Ishikawa (cell line): ENCODE data around the gene RETREG1.

Experiments
- CEBPB ChIP-seq: IDR thresholded peaks from 2 replicates; pipeline ENCODE4 v1.6.1; 2012
- CREB1 ChIP-seq: IDR thresholded peaks from 2 replicates; pipeline ENCODE4 v1.6.1; 2012; ENCODE audit warnings: low read depth
- EGR1 ChIP-seq: IDR thresholded peaks from 2 replicates; pipeline ENCODE4 v1.6.1; 2012
- EP300 ChIP-seq: IDR thresholded peaks from 2 replicates; pipeline ENCODE4 v1.6.1; 2012; ENCODE audit warnings: borderline replicate concordance
- FOXM1 ChIP-seq: IDR thresholded peaks from 2 replicates; pipeline ENCODE4 v1.6.1; 2012; ENCODE audit warnings: low read depth, borderline replicate concordance
- NFIC ChIP-seq: IDR thresholded peaks from 2 replicates; pipeline ENCODE4 v1.6.1; 2012
- RAD21 ChIP-seq: IDR thresholded peaks from 2 replicates; pipeline ENCODE4 v1.6.1; 2012; ENCODE audit warnings: low read depth
- TAF1 ChIP-seq: IDR thresholded peaks from 2 replicates; pipeline ENCODE4 v1.6.1; 2012; ENCODE audit warnings: low read depth, mild to moderate bottlenecking
- TCF12 ChIP-seq: IDR thresholded peaks from 2 replicates; pipeline ENCODE4 v1.6.1; 2012; ENCODE audit warnings: low read depth
- TEAD4 ChIP-seq: IDR thresholded peaks from 2 replicates; pipeline ENCODE4 v1.6.1; 2012
- YY1 ChIP-seq: IDR thresholded peaks from 2 replicates; pipeline ENCODE4 v1.6.1; 2012; ENCODE audit warnings: low read depth
- ZBTB7A ChIP-seq: IDR thresholded peaks from 2 replicates; pipeline ENCODE4 v1.6.1; 2012; ENCODE audit warnings: low read depth
- TF ChIP-seq, protein P1 (sequence below): IDR thresholded peaks from 2 replicates; pipeline ENCODE4 v1.6.1; 2012; ENCODE audit warnings: low read depth, mild to moderate bottlenecking
- TF ChIP-seq, protein P2 (sequence below): IDR thresholded peaks from 2 replicates; pipeline ENCODE4 v1.6.1; 2012
- TF ChIP-seq, protein P3 (sequence below): IDR thresholded peaks from 2 replicates; pipeline ENCODE4 v1.6.1; 2012

The RETREG1 gene

DNA sequence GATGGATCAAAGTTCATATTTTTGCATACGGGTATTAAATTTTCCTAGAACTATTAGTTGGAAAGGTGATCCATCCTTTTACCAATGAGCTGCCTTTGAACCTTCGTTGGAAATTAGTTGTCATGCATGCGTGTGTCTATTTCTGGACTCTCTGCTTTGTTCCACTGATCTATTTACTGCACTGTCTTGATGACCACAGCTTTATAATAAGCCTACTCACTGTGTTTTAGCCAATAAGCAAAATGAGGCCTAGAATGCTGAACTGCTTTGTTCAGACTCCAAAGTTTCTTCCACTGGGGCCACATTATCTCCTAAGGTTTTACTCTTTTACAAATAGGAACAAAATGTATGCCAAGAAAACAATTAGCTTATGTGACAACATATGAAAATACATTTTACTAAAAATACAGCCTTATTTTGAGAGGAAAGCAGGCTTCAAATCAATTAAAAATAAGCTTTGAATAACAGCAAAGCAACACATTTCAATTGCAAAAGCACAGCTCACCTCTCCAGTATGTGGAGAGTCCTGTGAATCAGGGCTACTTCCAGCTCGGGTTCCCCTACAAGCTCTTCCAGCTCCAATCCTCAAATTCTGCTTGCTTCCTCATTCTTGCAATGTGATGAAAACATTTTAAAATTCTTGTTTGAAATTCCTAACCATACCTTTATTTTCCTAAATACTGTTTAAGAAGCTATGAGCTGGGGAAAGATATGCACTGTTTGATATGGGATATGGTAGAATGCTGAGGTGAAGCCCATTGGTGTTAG, 72.0 kb downstream of the RETREG1 start:
- no peak for TF ChIP-seq EGR1
- TF ChIP-seq, protein P1, sequence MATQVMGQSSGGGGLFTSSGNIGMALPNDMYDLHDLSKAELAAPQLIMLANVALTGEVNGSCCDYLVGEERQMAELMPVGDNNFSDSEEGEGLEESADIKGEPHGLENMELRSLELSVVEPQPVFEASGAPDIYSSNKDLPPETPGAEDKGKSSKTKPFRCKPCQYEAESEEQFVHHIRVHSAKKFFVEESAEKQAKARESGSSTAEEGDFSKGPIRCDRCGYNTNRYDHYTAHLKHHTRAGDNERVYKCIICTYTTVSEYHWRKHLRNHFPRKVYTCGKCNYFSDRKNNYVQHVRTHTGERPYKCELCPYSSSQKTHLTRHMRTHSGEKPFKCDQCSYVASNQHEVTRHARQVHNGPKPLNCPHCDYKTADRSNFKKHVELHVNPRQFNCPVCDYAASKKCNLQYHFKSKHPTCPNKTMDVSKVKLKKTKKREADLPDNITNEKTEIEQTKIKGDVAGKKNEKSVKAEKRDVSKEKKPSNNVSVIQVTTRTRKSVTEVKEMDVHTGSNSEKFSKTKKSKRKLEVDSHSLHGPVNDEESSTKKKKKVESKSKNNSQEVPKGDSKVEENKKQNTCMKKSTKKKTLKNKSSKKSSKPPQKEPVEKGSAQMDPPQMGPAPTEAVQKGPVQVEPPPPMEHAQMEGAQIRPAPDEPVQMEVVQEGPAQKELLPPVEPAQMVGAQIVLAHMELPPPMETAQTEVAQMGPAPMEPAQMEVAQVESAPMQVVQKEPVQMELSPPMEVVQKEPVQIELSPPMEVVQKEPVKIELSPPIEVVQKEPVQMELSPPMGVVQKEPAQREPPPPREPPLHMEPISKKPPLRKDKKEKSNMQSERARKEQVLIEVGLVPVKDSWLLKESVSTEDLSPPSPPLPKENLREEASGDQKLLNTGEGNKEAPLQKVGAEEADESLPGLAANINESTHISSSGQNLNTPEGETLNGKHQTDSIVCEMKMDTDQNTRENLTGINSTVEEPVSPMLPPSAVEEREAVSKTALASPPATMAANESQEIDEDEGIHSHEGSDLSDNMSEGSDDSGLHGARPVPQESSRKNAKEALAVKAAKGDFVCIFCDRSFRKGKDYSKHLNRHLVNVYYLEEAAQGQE = no peak
- TF ChIP-seq TAF1 = no peak
- TF ChIP-seq, protein P2, sequence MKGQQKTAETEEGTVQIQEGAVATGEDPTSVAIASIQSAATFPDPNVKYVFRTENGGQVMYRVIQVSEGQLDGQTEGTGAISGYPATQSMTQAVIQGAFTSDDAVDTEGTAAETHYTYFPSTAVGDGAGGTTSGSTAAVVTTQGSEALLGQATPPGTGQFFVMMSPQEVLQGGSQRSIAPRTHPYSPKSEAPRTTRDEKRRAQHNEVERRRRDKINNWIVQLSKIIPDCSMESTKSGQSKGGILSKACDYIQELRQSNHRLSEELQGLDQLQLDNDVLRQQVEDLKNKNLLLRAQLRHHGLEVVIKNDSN = no peak
- no peak for TF ChIP-seq EP300
- TF ChIP-seq YY1 = no peak
- TF ChIP-seq RAD21 = no peak
- no peak for TF ChIP-seq CREB1
- no peak for TF ChIP-seq CEBPB
- no peak for TF ChIP-seq NFIC
- TF ChIP-seq, protein P3, sequence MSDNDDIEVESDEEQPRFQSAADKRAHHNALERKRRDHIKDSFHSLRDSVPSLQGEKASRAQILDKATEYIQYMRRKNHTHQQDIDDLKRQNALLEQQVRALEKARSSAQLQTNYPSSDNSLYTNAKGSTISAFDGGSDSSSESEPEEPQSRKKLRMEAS = no peak
- TF ChIP-seq FOXM1 = no peak
- no peak for TF ChIP-seq TEAD4
- TF ChIP-seq TCF12 = no peak
- TF ChIP-seq ZBTB7A = no peak

DNA sequence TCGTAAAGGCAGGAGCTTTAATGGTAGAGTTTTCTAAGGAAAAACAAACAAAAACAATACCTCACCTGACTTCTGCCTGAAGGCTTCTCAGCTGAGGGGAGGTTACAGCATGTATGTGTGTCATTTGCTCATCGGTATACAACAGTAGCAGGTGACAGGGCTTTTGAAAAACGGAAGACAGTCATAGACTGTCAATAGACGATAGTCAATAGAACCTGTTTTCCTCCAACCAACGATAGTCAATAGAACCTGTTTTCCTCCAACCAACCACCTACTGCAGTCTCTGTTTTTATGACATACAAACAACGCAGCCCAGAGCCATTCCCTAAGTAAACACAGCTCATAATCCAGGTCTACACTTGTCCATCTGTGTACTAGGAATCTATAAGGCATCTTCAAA, 74.6 kb downstream of the RETREG1 start:
- TF ChIP-seq, protein P2 = no peak
- TF ChIP-seq TAF1 (no peak), EP300 (no peak)

DNA sequence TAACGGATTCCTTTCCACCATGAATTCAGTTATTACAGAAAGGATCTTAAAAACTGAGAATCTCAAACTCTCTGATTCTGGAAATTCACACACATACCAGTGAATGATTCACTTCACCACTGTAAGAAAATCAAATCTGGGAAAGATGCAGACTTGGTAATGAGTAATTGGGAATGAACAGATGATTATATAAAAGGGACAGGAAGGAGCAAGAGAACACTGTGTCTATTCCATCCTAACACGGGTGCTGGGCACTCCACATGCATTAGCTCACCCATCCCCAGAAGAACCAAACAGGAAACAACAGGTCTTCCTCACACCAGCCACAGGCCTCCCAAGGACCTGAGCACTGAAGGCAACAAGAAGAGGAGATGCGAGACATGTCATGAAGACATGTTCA, 76.4 kb downstream of the RETREG1 start:
- TF ChIP-seq YY1 (no peak), TAF1 (no peak), RAD21 (no peak), CREB1 (no peak), NFIC (no peak), EGR1 (no peak), TCF12 (no peak), EP300 (no peak), CEBPB (no peak)
- TF ChIP-seq, protein P2 = no peak
- TF ChIP-seq, protein P1 = no peak
- TF ChIP-seq, protein P3 = no peak

DNA sequence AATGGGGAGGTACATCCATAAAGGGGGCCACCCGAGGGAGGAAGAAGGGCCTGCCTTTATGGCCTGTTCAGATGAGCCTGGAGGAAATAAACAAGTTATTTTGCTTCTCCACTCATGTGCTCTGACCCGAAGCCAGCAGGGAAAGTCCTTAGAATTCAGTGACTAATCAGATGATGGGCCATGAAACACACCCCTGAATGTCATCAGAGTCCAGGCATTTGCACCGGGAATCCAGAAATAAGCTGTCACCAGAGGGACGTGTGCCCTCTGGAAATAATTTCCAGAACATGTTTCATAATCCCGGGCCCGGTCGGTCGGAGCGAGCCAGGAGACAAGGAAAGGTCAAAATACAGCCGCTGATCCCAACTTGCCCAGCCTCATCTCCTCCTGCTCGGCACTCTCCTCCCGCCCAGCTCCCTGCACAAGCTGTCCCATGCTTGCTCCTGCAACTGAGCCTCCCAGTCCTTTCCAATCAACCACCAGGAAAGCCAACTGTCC, 77.6 kb downstream of the RETREG1 start:
- TF ChIP-seq TEAD4 (no peak), YY1 (no peak)
- TF ChIP-seq, protein P3 = no peak

DNA sequence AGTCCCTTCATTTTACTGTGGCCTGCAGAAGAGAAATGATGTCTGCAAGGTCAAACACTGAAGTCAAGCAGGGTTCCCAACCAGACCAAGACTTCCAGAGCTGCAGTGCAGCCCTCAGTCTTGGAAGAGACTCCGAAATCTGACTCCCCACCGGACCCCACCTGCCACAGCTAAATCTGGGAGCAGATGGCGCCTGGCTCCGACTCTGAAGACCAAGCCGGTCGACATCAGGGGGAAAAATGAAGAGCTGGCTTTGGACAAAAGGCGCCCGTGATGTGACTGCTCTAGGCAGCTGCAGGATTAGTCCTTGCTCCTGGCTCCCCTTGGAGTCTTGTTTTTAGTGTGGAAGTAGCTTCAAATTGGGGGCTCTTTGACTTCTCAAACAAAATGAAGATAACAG, 78.8 kb downstream of the RETREG1 start:
- TF ChIP-seq CREB1 = no peak
- no peak for TF ChIP-seq YY1
- TF ChIP-seq FOXM1 = no peak
- TF ChIP-seq EP300 = no peak
- TF ChIP-seq RAD21 = no peak
- TF ChIP-seq, protein P2 = no peak
- TF ChIP-seq EGR1 = no peak
- no peak for TF ChIP-seq CEBPB
- TF ChIP-seq NFIC = no peak
